ENCODE measurements around the gene NLRP4.
"Not testable (repeated sequence)": the region's sequence is repeated elsewhere in the genome, so short reads cannot be mapped to it uniquely, and the experiment has no call there.

The NLRP4 gene

GRCh38 chr19:55882626-55883025 lies 46.3 kb downstream of the NLRP4 start:
- no peak for DNase-seq

- no peak for DNase-seq
Observed at GRCh38 chr19:55898911-55899310, 62.6 kb downstream of the NLRP4 start.

GRCh38 chr19:55901369-55902079 lies 65.2 kb downstream of the NLRP4 start:
- no peak for DNase-seq

GRCh38 chr19:55902080-55902751 lies 65.9 kb downstream of the NLRP4 start:
- DNase-seq, result no peak

GRCh38 chr19:55907286-55907685 lies 70.9 kb downstream of the NLRP4 start:
- no peak for DNase-seq

GRCh38 chr19:55907746-55908145 lies 71.4 kb downstream of the NLRP4 start:
- no peak for DNase-seq

- no peak for DNase-seq
Observed at GRCh38 chr19:55909801-55910200, 73.5 kb downstream of the NLRP4 start.

GRCh38 chr19:55912916-55913315 lies 76.6 kb downstream of the NLRP4 start:
- DNase-seq, result no peak

- DNase-seq, result no peak
Observed at GRCh38 chr19:55913643-55914268, 77.4 kb downstream of the NLRP4 start.

- DNase-seq, result no peak
Observed at GRCh38 chr19:55923556-55923955, 87.2 kb downstream of the NLRP4 start.

- no peak for DNase-seq
Observed at GRCh38 chr19:55927991-55928390, 91.7 kb downstream of the NLRP4 start.

GRCh38 chr19:55929258-55929657 lies 92.9 kb downstream of the NLRP4 start:
- DNase-seq, result not testable (repeated sequence)

GRCh38 chr19:55930996-55931515 lies 94.7 kb downstream of the NLRP4 start:
- DNase-seq, result no peak
